Measurements from ENCODE around the gene SLC34A1. TPM values are rescaled to one million over a fixed set of nuclear protein-coding genes. Genes with fewer than 3 reads are reported as not detected.

The SLC34A1 gene
- total and polyA plus RNA-seq, 2 of the 4 experiments (the other 2 are of a cell fraction): not detected

- intact Hi-C loops (cut with micrococcal nuclease) (no loop called here), in situ Hi-C loops (cut with MboI; ENCODE audit: low sequenced_read_pairs) (no loop called here), dilution Hi-C loops (cut with HindIII; ENCODE audit: low sequenced_read_pairs, unreplicated experiment) (no loop called here)
- no peak overlapping the region for H2BK20ac ChIP-seq (ENCODE audit: low read depth, low read length)
- ATAC-seq (ENCODE audit: low read depth) (no peak), DNase-seq (no peak)
- 0 out of 2 replicates have a peak overlapping the region, but pooled peaks have one; percentile 28 for H3K14ac ChIP-seq (replicated peaks; ENCODE audit: low read depth, low read length)
- H3K18ac ChIP-seq (ENCODE audit: low read depth, low read length): no peak overlapping the region
- CTCF ChIA-PET: interaction anchor here (0.5 to 1.5 kb wide), 4 partner anchors 9 to 69 kb away, joined by 3 to 14 read pairs (median 6); no protein-coding TSS in a partner anchor
- H2AK9ac ChIP-seq (replicated peaks; ENCODE audit: low read depth, low read length, poor library complexity): no peak overlapping the region
- peaks cover 16% of the 10 kb centered on the region for H3K4me1 ChIP-seq (ENCODE audit: control insufficient read depth, insufficient read depth, low read length)
- H3K23ac ChIP-seq (ENCODE audit: low read depth, low read length): no peak overlapping the region
- POLR2A ChIA-PET (ENCODE audit: unreplicated experiment): no interaction called here
- H2BK5ac ChIP-seq (ENCODE audit: low read depth, low read length, poor library complexity, severe bottlenecking): no peak overlapping the region
- 91% methylated on average over 6 of the region's 10 CpGs; no CpG with 5 or more reads in 1 of the 2 experiments for WGBS, 2 experiments (ENCODE audit: extremely low coverage in 2 of 2, insufficient read length in 1 of 2)
- no peak overlapping the region for H3K4ac ChIP-seq (ENCODE audit: low read depth, low read length)
- H2BK120ac ChIP-seq (ENCODE audit: low read depth, low read length): no peak overlapping the region
- no peak overlapping the region for H4K91ac ChIP-seq (ENCODE audit: insufficient read depth, low read depth, low read length)
- H3K79me1 ChIP-seq (ENCODE audit: low read depth in 1 of 2, low read length in 2 of 2): peaks cover 0 to 2% of the 10 kb centered on the region in 2 experiments; a peak in 1 of 4 replicates
- H3K4me3 ChIP-seq (ENCODE audit: insufficient read depth, low read depth, low read length): no peak overlapping the region
- H4K5ac ChIP-seq (ENCODE audit: low read depth, low read length): no peak overlapping the region
- no peak for TF ChIP-seq NFE2L2 (IDR thresholded peaks at IDR 0.05; ENCODE audit: low read depth, low read length)
- no peak for TF ChIP-seq CHD1 (IDR thresholded peaks at IDR 0.05; ENCODE audit: low read depth, low read length)
- TF ChIP-seq CTCF (conservative IDR thresholded peaks at IDR 0.05; ENCODE audit: low read depth, low read length): no peak
- no peak for TF ChIP-seq CEBPB (IDR thresholded peaks at IDR 0.05; ENCODE audit: low read depth, low read length)
- TF ChIP-seq BHLHE40 (IDR thresholded peaks at IDR 0.05; ENCODE audit: low read depth, low read length): no peak
- no peak for TF ChIP-seq ELK1 (IDR thresholded peaks at IDR 0.05; ENCODE audit: borderline replicate concordance, low read depth, low read length)
- TF ChIP-seq RCOR1 (IDR thresholded peaks at IDR 0.05; ENCODE audit: insufficient replicate concordance, low read length): no peak
- no peak for TF ChIP-seq MXI1 (IDR thresholded peaks at IDR 0.05; ENCODE audit: borderline replicate concordance, low read depth, low read length)
- no peak for TF ChIP-seq RAD21 (IDR thresholded peaks at IDR 0.05; ENCODE audit: low read length)
- BruUV-seq (replicated peaks): no TSS peak
- H3K36me3 ChIP-seq (ENCODE audit: control insufficient read depth, insufficient read depth, low read length): no peaks in the 10 kb centered on the region
- no peak overlapping the region for H3K27ac ChIP-seq (ENCODE audit: insufficient read depth, low read length)
- H3K9ac ChIP-seq (ENCODE audit: low read depth, low read length): no peak overlapping the region
- no peak overlapping the region for H3K4me2 ChIP-seq (ENCODE audit: low read depth, low read length)
- peaks cover 27% of the 10 kb centered on the region for H3K27me3 ChIP-seq (ENCODE audit: control insufficient read depth, insufficient read depth, low read length)
- H4K8ac ChIP-seq (ENCODE audit: low read depth in 2 of 2, low read length in 2 of 2): no peak overlapping the region
- H3K56ac ChIP-seq (ENCODE audit: extremely low read depth, insufficient read depth, low read length): no peak overlapping the region
- H4K20me1 ChIP-seq (ENCODE audit: insufficient read depth, low read length): peaks cover 19% of the 10 kb centered on the region
- peaks cover 13% of the 10 kb centered on the region for H3K9me1 ChIP-seq (ENCODE audit: insufficient read depth, low read length)
- H2AK5ac ChIP-seq (ENCODE audit: low read depth, low read length): peak overlapping the region; percentile 37
- H2AFZ ChIP-seq (replicated peaks; ENCODE audit: low read length, poor library complexity): no peak overlapping the region
- H2BK15ac ChIP-seq (ENCODE audit: low read depth, low read length): no peak overlapping the region
- no peaks in the 10 kb centered on the region for H3K9me3 ChIP-seq (ENCODE audit: control insufficient read depth, insufficient read depth, low read length)
Measured at GRCh38 chr5:177388521-177389052, 4.4 kb downstream of the SLC34A1 start.

Measured in IMR-90 (cell line).